SHP77 (cell line): Measurements from ENCODE around the gene BCDIN3D.

Experiments
- DNase-seq, 2 experiments: peaks; one replicate each; lab custom pipeline; 2025; lab: John Stamatoyannopoulos, UW

Gene BCDIN3D

DNA sequence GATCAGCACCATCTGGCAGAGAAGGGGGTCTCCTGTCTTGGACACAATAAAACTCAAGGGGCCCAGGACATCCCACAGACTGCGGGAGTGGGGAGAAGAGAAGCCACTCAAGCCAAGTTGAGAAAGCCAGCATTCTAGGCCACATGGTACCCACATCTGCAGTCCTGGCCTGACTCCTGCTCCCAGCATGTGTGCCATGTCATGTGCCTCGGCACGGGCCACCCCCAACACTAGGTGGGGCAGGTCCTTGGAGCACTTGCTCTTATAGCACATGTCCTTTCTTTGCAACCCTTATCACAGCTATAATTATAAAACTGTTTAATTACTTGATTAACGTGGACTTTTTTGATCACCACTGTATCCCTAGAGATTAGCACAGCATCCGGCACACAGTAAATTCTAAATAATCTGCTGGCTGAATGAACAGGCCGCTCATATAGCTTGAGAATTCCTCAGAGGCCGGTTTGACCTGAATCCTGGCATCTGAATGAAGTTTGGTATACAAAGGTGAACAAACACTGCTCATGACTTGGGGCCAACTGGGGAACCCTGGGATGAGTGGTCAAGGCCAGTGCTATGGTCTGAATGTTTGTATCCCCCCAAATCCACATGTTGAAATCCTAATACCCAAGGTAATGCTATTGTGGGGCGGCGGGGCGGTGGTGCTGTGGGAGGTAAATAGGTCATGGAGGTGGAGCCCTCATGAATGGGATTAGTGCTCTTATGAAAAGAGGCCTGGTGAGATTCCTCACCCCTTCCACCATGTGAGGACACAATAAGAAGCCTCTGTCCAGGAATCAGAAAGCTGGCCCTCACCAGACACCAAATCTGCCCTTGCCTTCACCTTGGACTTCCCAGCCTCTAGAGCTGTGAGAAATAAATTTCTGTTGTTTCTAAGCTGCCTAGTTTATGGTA, 21.3 kb downstream of the BCDIN3D start:
- DNase-seq, result no peak

- DNase-seq, result no peak
Observed at GRCh38 chr12:49819786-49820185, 23.1 kb downstream of the BCDIN3D start.

GRCh38 chr12:49818241-49818895, 24.5 kb downstream of the BCDIN3D start:
- no peak for DNase-seq

DNA sequence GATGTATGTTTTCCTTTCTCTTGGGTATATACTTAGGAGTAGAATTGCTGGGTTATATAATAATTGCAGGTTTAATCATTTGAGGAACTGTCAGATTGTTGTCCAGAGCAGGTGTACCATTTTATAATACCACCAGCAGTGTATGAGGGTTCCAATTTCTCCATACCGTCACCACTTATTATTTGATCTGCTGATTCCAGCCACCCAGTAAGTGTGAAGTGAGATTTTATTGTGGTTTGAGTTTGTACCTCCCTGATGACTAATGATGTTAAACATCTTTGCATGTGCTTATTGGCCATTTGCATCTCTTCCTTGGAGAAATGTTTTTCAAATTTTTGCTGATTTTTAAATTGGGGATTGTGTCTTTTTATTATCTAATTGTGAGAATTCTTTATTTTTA, 29.8 kb downstream of the BCDIN3D start:
- DNase-seq, result no peak

DNA sequence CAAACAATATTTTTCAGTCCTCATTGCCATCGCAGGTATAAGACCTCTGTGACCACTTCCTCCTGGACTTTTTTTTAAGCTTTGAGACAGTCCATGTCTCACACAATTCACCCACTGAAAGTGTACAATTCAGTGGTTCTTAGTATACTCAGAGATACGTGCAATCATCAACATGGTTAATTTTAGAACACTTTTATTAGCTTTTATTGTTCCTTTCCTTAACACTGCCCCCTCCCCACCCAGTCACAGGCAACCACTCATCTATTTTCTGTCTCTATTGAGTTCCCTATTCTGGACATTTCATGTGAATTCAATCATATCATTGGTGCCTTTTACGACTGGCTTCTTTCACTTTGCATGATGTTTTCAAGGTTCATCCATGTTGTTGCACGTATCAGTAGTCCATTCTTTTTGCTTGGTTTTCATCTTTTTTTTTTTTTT, 30.9 kb downstream of the BCDIN3D start:
- DNase-seq, result no peak

DNA sequence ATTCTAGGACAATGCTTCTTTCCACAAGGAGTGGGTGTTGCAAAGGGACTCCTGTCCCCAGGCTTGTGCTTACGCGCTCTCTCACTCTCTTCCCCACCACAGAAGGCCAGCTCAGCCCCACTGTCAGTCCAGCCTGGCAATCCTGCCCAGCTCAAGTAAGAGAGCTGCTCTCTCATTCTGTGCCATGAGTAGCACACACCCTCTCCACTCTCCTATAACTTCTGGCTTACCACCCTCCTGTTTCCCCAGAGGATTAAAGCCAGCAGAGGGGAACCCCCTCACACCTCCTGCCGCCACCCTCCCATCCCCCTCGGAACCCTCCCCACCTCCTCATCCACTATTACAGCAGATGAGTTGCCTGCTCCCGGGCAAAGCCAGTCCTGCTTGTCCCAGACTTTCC, 31.8 kb downstream of the BCDIN3D start:
- no peak for DNase-seq

DNA sequence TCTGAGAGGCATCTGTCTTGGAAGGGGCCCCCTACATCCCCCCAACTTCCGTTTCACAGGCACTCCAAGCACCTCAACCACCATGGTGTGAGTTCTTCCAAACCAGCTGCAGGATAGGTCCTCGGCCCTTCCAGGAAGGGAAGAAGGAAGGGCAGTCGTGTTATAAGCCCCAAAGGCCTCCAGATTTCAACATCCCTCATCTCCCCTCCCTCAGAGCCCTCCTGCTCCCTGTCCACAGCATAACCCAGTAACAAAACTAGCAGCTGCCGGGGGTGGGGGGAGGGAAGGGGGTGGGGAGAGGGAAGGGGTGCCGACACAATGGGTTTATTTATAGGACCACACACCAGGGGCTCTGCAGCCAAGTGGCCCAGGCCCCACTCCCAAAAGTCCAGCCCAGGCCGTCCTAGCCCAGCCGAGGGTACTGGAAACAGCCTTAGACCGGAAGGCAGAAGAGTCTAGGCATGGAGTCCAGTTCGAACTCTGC, 33.0 kb downstream of the BCDIN3D start:
- no peak for DNase-seq

DNA sequence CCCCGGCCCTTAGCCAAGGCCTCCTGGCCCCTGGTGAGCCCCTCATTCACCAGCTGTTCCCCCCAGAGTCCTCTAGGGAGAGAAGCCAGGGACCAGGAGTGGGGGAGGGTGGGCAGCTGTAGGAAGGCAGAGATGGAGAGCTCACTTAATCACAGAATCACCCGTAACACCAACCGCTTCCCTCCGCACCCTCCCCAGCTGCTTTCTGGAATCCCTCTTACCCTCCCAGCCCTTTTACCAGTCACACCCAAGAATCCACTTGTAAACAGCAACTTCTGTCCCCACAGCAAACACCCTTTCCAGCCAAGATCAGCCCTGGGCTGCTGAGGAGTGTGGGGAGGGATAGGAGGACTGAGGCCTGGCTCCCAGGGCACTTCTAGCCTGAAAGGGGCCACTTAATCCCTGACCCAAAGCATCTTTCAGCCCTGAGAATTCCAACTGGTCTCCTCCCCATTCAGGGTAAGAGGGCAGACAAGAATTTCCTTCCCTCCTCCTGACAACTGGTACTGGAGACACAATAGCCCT, 33.5 kb downstream of the BCDIN3D start:
- no peak for DNase-seq

- no peak for DNase-seq
Observed at GRCh38 chr12:49808686-49809380, 34.1 kb downstream of the BCDIN3D start.

DNA sequence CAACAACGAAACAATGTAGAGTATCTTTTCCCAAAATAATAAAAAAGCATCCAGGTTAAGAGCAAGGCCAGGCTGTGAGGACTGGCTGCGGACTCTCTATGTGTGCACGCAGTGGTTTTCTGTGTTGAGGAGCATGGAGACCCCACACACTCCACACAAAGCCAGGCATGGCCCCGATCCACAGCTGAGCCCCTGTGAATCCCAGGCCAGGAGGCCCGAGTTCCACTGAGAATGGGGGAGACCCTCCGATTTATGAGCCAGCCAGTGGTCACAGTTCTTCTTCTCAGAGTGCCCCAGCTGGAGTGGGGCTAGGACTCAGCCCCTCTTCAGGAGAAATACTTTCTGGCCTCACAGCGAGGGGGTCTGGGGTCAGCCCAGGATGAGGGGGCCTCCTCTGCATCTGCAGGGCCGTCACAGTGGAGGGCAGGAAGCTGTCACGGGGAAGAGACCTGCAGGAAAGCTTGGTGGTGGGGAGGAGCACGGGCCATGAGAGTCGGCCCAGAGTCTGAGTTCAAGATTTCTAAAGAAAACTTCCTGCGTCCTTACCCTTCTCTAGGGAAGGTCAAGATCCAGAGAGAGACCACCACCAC, 34.8 kb downstream of the BCDIN3D start:
- DNase-seq, result no peak

- DNase-seq, result no peak
Observed at GRCh38 chr12:49806877-49807276, 36.0 kb downstream of the BCDIN3D start.

GRCh38 chr12:49806321-49806813, 36.5 kb downstream of the BCDIN3D start:
- no peak for DNase-seq

GRCh38 chr12:49805409-49805808, 37.5 kb downstream of the BCDIN3D start:
- no peak for DNase-seq

DNA sequence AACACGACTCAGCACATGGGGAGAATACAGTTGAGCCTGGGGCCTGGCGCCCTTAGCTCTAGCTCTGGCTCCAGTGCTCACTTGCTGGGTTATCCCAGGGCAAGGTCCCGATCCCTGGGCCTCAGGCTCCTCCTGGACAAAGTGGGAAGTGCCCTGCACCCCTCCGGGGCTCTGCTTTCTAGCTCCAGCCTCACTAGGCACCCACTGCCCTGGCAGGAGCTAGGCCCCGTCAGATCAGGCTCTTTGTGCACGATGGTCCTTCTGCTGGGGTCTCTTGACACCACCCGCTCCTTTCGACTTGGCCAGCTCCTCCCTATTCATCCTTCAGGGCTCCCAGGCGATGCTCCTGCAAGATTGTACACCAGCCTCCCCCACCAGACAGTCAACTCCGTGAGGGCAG, 38.1 kb downstream of the BCDIN3D start:
- no peak for DNase-seq

DNA sequence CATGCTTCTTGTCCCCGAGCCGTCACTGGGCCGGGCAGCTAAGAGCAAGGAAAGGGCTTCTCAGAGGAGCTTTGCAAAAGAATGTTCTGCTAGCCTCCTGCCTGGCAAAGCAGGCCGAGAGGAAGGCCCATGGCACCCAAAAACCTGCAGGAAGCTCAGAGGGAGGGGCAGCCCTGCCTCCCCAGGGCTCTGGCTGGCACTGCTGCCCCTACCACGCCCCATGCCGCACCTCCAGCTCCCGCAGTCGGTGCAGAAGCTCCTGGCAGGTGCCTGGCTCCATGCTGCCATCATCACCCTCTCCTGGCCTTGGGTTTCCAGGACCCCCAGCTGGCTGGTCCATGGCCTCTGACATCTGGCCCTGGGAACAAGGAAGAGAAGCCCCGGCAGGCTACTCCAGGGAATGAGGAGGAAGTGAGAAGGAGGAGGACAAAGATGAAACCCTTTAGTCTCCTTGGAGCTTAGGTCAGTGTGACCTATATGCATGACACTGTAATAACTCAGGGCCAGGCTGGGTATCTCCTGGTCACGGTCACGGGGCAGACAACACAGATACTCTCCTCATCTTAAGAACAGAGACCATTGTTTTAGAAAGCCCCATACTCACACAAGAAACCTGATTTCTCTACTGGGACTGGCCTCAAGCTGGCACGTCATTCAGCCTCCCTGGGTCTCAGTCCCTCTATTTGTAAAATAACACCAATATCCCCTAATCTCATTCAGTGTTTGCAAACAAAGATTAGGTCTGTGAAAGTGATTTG, 39.0 kb downstream of the BCDIN3D start:
- DNase-seq, result no peak

DNA sequence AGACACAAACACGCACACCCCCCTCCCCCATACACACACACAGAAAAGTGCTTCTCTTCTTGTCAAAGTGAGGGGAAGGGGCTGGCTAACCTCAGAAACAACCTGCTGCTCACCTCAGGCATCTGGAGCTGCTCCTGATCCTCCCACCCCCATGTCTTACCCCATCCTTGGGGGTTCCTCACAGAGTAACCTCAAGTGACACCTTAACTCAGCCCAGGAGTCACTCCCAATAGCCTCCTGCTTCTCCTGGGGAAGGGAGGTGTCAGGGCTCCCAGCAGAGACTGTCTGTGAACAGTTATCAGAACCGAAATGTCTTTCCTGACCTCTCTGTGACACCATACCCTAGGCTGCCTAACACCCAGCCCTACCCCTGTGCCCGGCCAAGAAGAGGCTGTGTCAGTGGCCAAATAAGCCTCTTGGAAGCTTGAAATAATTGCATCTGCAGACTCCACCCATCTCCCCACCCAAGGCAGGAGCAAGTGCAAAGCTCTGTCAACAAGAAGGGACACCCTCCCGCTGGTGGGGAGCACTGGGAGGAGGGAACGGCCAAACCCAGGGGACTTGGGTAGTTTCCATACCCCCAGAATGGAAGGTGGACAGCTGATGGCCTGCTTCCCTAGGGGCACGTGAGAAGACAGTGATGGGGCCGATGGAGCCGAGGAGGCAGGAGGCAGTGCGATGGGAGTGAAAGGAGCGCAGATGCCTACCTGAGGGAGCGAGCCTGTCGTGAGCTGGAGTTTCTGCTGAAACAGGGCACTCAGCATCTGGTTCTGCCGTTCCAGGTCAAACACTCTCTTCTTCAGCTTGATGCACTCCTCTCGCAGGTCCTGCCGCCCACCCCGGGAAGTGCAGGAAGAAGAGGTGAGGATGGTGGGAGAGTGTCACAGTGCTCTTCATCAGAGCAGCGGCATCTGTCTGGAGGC, 41.5 kb downstream of the BCDIN3D start:
- no peak for DNase-seq

GRCh38 chr12:49800421-49801140, 42.3 kb downstream of the BCDIN3D start:
- DNase-seq, result no peak

DNA sequence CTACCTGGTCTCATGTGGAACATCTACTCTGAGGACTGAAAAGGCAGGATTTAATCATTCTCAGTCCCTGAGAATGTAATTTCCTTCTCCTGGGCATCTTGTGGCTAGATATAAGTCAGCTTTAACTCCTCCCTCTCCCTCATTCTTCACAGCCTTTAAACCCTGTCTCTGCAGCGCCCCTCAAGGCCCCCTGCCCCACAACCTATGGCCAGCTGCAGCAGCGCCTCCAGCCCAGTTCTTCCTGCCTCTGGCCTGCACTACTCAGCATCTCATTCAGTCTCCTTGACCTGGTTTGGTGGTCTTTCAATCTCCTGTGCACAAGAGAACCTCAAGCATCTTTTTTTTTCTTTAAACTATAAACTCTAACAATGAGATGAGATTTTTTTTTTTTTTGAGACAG, 44.0 kb downstream of the BCDIN3D start:
- no peak for DNase-seq

- no peak for DNase-seq
Observed at GRCh38 chr12:49798248-49798647, 44.7 kb downstream of the BCDIN3D start.
